K562 (cell line): ENCODE data around the gene GCNA. TPM values are rescaled to one million over a fixed set of nuclear protein-coding genes. Genes with fewer than 3 reads are reported as not detected.

ENCODE experiments used
- ARNT ChIP-seq, 2 experiments: fragments of 450-650 bp; IDR thresholded peaks; 2 replicates each; pipeline ENCODE4 v1.6.1; 2016; ENCODE audit warnings: mild to moderate bottlenecking in 1 of 2
- ATF7 ChIP-seq: fragments of 450-650 bp; IDR thresholded peaks from 2 replicates; pipeline ENCODE4 v1.7.1; 2014; ENCODE audit warnings: mild to moderate bottlenecking, moderate library complexity
- BDP1 ChIP-seq: IDR thresholded peaks from 3 replicates; pipeline ENCODE4 v1.6.1; 2011; ENCODE audit not compliant: insufficient read length, insufficient read depth
- DDX20 ChIP-seq: fragments of 450-650 bp; IDR thresholded peaks from 2 replicates; pipeline ENCODE4 v1.6.1; 2016; ENCODE audit warnings: missing genetic modification characterization, low read depth, mild to moderate bottlenecking, missing compliant biosample characterization, moderate library complexity
- HEY1 ChIP-seq: fragments of 250-450 bp; sonication (Bioruptor Pico); IDR thresholded peaks from 2 replicates; pipeline ENCODE4 v1.5.0; 2020; ENCODE audit warnings: mild to moderate bottlenecking, moderate library complexity, borderline replicate concordance
- HNRNPUL1 ChIP-seq: fragments of 200-400 bp; formaldehyde crosslinking; IDR thresholded peaks from 2 replicates; pipeline ENCODE4 v1.6.1; 2017; ENCODE audit warnings: low read length
- NBN ChIP-seq: fragments of 450-650 bp; IDR thresholded peaks from 2 replicates; pipeline ENCODE4 v1.6.1; 2016; ENCODE audit warnings: low read depth, mild to moderate bottlenecking
- NCOR1 ChIP-seq: fragments of 450-650 bp; IDR thresholded peaks from 2 replicates; pipeline ENCODE4 v1.6.1; 2016; ENCODE audit warnings: mild to moderate bottlenecking, moderate library complexity
- NELFE ChIP-seq: IDR thresholded peaks from 2 replicates; pipeline ENCODE4 v1.6.1; 2011; ENCODE audit warnings: mild to moderate bottlenecking; ENCODE audit not compliant: insufficient read depth, insufficient read length
- NFRKB ChIP-seq: fragments of 450-650 bp; IDR thresholded peaks from 2 replicates; pipeline ENCODE4 v1.6.1; 2016; ENCODE audit warnings: low read depth
- NFYB ChIP-seq: IDR thresholded peaks from 2 replicates; pipeline ENCODE4 v1.6.1; 2011; ENCODE audit warnings: mild to moderate bottlenecking, moderate library complexity; ENCODE audit not compliant: insufficient read length; ENCODE audit errors: extremely low read depth
- POLR3A ChIP-seq: IDR thresholded peaks from 2 replicates; pipeline ENCODE4 v1.6.1; 2011; ENCODE audit warnings: borderline replicate concordance, mild to moderate bottlenecking, moderate library complexity; ENCODE audit not compliant: insufficient read length, insufficient read depth; ENCODE audit errors: extremely low read depth
- RBM22 ChIP-seq: fragments of 200-400 bp; formaldehyde crosslinking; IDR thresholded peaks from 2 replicates; pipeline ENCODE4 v1.6.1; 2018; ENCODE audit warnings: low read length, low read depth; ENCODE audit not compliant: poor library complexity, severe bottlenecking
- RBM25 ChIP-seq: fragments of 200-400 bp; formaldehyde crosslinking; IDR thresholded peaks from 2 replicates; pipeline ENCODE4 v1.6.1; 2018; ENCODE audit warnings: low read length, low read depth, moderate library complexity; ENCODE audit not compliant: severe bottlenecking
- RNF2 ChIP-seq: sonication (generic); IDR thresholded peaks from 2 replicates; pipeline ENCODE4 v1.6.1; 2016
- SOX6 ChIP-seq: fragments of 450-650 bp; IDR thresholded peaks from 2 replicates; pipeline ENCODE4 v1.6.1; 2014; ENCODE audit warnings: mild to moderate bottlenecking
- TAF9B ChIP-seq: fragments of 450-650 bp; IDR thresholded peaks from 2 replicates; pipeline ENCODE4 v1.6.1; 2018; ENCODE audit warnings: mild to moderate bottlenecking; ENCODE audit not compliant: partially characterized antibody
- ZFX ChIP-seq: sonication (generic); formaldehyde crosslinking; IDR thresholded peaks from 2 replicates; pipeline ENCODE4 v1.8.0; 2022; ENCODE audit warnings: mild to moderate bottlenecking, missing genetic modification reagents, moderate library complexity
- ZNF408 ChIP-seq: fragments of 250-450 bp; sonication (Bioruptor Pico); IDR thresholded peaks from 2 replicates; pipeline ENCODE4 v1.4.0; 2020; ENCODE audit warnings: low read depth, mild to moderate bottlenecking, moderate library complexity
- ZNF57 ChIP-seq: fragments of 450-650 bp; formaldehyde crosslinking; IDR thresholded peaks from 2 replicates; pipeline ENCODE4 v1.4.0; 2020; ENCODE audit warnings: mild to moderate bottlenecking, moderate library complexity
- polyA plus RNA-seq, 8 experiments: library from polyadenylated mRNA; depleted of rRNA in 4 of 8; stranded (reverse) in 5 of 8; unstranded in 3 of 8; fragments of >200 nt; fragmentation: Nextera tagmentation in 2 of 8; fragmentation: Illumina TruSeq in 1 of 8; extraction: Ambion mirVana in 2 of 8; extraction: Trizol in 1 of 8; gene quantifications; 2 replicates each; pipeline versions ENCODE4 v1.2.1 to v1.2.3, GENCODE V29; 2011 to 2014; ENCODE audit warnings: inconsistent platforms in 1 of 8, missing spikeins in 1 of 8
- total RNA-seq, 7 experiments: library from RNA; depleted of rRNA in 6 of 7; stranded (reverse); fragments of >200 nt in 6 of 7; fragmentation: Illumina TruSeq in 2 of 7; extraction: Trizol in 2 of 7; gene quantifications; 2 replicates each; pipeline versions ENCODE4 v1.2.1 to v1.2.3, GENCODE V29; 2011 to 2021; ENCODE audit warnings: low replicate concordance in 1 of 7
- TF ChIP-seq, protein P1 (sequence below): sonication (generic); formaldehyde crosslinking; IDR thresholded peaks from 2 replicates; pipeline ENCODE4 v1.8.0; 2022; ENCODE audit warnings: missing genetic modification reagents, mild to moderate bottlenecking, borderline replicate concordance
- TF ChIP-seq, protein P2 (sequence below): sonication (generic); formaldehyde crosslinking; IDR thresholded peaks from 2 replicates; pipeline ENCODE4 v1.8.1; 2023; ENCODE audit warnings: mild to moderate bottlenecking, missing genetic modification reagents

Gene GCNA
- total and polyA plus RNA-seq, 9 of the 15 experiments (the other 6 are each of a cell fraction or from before 2014, with no cell fraction given) = 0.27 to 1.5 (median 0.86) TPM

DNA sequence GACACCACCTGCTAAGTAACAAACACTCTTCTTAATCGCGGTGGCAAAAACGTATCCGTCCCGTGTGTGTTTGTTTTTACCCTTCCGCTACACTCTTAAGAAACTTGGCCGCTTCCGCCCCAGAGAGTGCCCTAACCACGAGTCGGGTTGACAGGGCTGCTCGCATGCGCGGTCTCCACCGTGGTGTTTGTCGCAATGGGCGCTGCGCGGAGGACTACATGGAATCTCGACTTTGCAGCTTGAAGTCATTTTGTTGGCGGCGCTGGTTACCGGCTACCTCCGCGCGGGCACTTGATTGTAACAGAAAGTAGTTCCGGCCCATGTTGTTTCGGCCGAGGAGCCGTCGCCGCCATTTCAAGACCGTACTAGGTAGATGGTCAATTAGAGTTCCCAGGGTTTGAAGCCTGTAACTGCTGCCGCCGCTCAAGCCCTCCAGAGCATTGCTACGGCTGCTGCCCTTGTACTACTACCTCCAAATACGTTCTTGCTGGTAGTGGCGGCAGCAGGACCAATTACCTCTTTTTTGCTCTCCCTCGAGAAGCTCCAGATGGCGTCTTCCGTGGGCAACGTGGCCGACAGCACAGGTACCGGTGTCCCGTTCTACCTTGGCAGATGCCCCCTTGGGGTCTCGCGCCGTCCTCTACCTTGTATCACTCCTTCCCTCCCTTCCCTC is 45.3 kb upstream of the GCNA start, which contains the start of gene OGT (continued):
- TF ChIP-seq, protein P1, sequence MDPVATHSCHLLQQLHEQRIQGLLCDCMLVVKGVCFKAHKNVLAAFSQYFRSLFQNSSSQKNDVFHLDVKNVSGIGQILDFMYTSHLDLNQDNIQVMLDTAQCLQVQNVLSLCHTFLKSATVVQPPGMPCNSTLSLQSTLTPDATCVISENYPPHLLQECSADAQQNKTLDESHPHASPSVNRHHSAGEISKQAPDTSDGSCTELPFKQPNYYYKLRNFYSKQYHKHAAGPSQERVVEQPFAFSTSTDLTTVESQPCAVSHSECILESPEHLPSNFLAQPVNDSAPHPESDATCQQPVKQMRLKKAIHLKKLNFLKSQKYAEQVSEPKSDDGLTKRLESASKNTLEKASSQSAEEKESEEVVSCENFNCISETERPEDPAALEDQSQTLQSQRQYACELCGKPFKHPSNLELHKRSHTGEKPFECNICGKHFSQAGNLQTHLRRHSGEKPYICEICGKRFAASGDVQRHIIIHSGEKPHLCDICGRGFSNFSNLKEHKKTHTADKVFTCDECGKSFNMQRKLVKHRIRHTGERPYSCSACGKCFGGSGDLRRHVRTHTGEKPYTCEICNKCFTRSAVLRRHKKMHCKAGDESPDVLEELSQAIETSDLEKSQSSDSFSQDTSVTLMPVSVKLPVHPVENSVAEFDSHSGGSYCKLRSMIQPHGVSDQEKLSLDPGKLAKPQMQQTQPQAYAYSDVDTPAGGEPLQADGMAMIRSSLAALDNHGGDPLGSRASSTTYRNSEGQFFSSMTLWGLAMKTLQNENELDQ (CRISPR knock-in tag) = no peak
- TF ChIP-seq RNF2 (peak; percentile 85), DDX20 (tag) (no peak), ZFX (peak; percentile 54; the same call in 1 of the 2 replicates), HEY1 (CRISPR knock-in tag) (no peak), ATF7 (peak; percentile 90), SOX6 (peak; percentile 91), ARNT (IDR thresholded peaks at IDR 0.05) (peak in 1 of 2 experiments; percentile 68; a peak in 1 of 4 replicates), NBN (no peak; the same call in 1 of the 2 replicates), HNRNPUL1 (no peak), RBM25 (no peak), TAF9B (peak; percentile 98), ZNF57 (CRISPR knock-in tag) (no peak), RBM22 (peak; percentile 78), NCOR1 (peak; percentile 62), ZNF408 (CRISPR knock-in tag) (no peak), BDP1 (no peak), NFRKB (peak; percentile 100), POLR3A (no peak), NELFE (no peak), NFYB (no peak)
- TF ChIP-seq, protein P2, sequence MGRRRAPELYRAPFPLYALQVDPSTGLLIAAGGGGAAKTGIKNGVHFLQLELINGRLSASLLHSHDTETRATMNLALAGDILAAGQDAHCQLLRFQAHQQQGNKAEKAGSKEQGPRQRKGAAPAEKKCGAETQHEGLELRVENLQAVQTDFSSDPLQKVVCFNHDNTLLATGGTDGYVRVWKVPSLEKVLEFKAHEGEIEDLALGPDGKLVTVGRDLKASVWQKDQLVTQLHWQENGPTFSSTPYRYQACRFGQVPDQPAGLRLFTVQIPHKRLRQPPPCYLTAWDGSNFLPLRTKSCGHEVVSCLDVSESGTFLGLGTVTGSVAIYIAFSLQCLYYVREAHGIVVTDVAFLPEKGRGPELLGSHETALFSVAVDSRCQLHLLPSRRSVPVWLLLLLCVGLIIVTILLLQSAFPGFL (CRISPR knock-in tag) = no peak
- TF ChIP-seq, all 486 proteins: peak for 163
